Choroid plexus epithelial cell (primary cell): ENCODE results near the gene SRGAP1.
A peak's percentile ranks its signal among the peaks of the same experiment; 100 is the strongest.

ENCODE experiments used
- DNase-seq: peaks from one replicate; pipeline ENCODE4 v3.0.0-alpha.2; 2010; ENCODE audit warnings: low read depth
- H3K4me3 ChIP-seq: 2 replicates; pipeline ENCODE4 v1.5.1; 2011; ENCODE audit warnings: low read depth, mild to moderate bottlenecking, control low read depth, low read length, moderate library complexity
- CTCF ChIP-seq: conservative IDR thresholded peaks from 2 replicates; pipeline ENCODE4 v1.5.1; 2011; ENCODE audit warnings: low read depth, mild to moderate bottlenecking, control low read depth, inconsistent platforms, low read length, moderate library complexity

The SRGAP1 gene

GRCh38 chr12:63982604-63983295 is 138.2 kb downstream of the SRGAP1 start:
- TF ChIP-seq CTCF = no peak
- no peak for DNase-seq
- H3K4me3 ChIP-seq = no peak overlapping the region

GRCh38 chr12:63985456-63985855 is 141.0 kb downstream of the SRGAP1 start:
- no peak for TF ChIP-seq CTCF
- no peak for DNase-seq
- H3K4me3 ChIP-seq = no peak overlapping the region

- no peak for TF ChIP-seq CTCF
- H3K4me3 ChIP-seq = no peak overlapping the region
- DNase-seq = no peak
Observed at GRCh38 chr12:63985945-63986344, 141.4 kb downstream of the SRGAP1 start.

GRCh38 chr12:63989301-63989845 is 144.9 kb downstream of the SRGAP1 start:
- no peak for TF ChIP-seq CTCF
- DNase-seq = peak; percentile 51
- no peak overlapping the region for H3K4me3 ChIP-seq

- DNase-seq = no peak
Observed at GRCh38 chr12:63990828-63991547, 146.5 kb downstream of the SRGAP1 start.

GRCh38 chr12:63994704-63995103 is 150.2 kb downstream of the SRGAP1 start:
- TF ChIP-seq CTCF = no peak

More at GRCh38 chr12:63990828-63991547, 146.5 kb downstream of the SRGAP1 start:
- H3K4me3 ChIP-seq = no peak overlapping the region
- no peak for TF ChIP-seq CTCF

More at GRCh38 chr12:63994704-63995103, 150.2 kb downstream of the SRGAP1 start:
- DNase-seq = peak; percentile 34
- no peak overlapping the region for H3K4me3 ChIP-seq
